Astrocyte (in vitro differentiated cells and primary cell): ENCODE results near the gene NWD2. TPM values are rescaled to one million over a fixed set of nuclear protein-coding genes. Genes with fewer than 3 reads are reported as not detected.

Experiments
- DNase-seq: peaks from one replicate; pipeline ENCODE4 v3.0.0-alpha.2; 2010; ENCODE audit warnings: low read depth
- FAIRE-seq: peaks from 2 replicates; lab custom pipeline; 2011; peaks lifted over from hg19 to GRCh38; lab: Jason Lieb, UNC
- H2AFZ ChIP-seq: 2 replicates; pipeline ENCODE4 v1.6.0; 2012; ENCODE audit warnings: low read depth, low read length, inconsistent platforms
- H3K27ac ChIP-seq: 2 replicates; pipeline ENCODE4 v1.5.1; 2011; ENCODE audit warnings: low read depth, low read length, inconsistent platforms
- H3K27me3 ChIP-seq: 2 replicates; pipeline ENCODE4 v1.6.0; 2011; ENCODE audit warnings: low read length, inconsistent platforms; ENCODE audit not compliant: insufficient read depth
- H3K36me3 ChIP-seq: 2 replicates; pipeline ENCODE4 v1.5.1; 2011; ENCODE audit warnings: low read length, inconsistent platforms; ENCODE audit not compliant: insufficient read depth
- H3K4me1 ChIP-seq: 2 replicates; pipeline ENCODE4 v1.5.1; 2011; ENCODE audit warnings: low read length, inconsistent platforms; ENCODE audit not compliant: insufficient read depth
- H3K4me2 ChIP-seq: 2 replicates; pipeline ENCODE4 v1.6.0; 2012; ENCODE audit warnings: low read length, inconsistent platforms
- H3K4me3 ChIP-seq: 2 replicates; pipeline ENCODE4 v1.5.1; 2011; ENCODE audit warnings: low read depth, mild to moderate bottlenecking, low read length, inconsistent platforms; ENCODE audit not compliant: insufficient read depth
- H3K79me2 ChIP-seq: 2 replicates; pipeline ENCODE4 v1.6.0; 2012; ENCODE audit warnings: mild to moderate bottlenecking, low read length, inconsistent platforms; ENCODE audit not compliant: insufficient read depth
- H3K9ac ChIP-seq: 2 replicates; pipeline ENCODE4 v1.6.0; 2012; ENCODE audit warnings: mild to moderate bottlenecking, low read length, inconsistent platforms
- H3K9me3 ChIP-seq: 2 replicates; pipeline ENCODE4 v1.5.1; 2012; ENCODE audit warnings: low read depth, mild to moderate bottlenecking, low read length, inconsistent platforms; ENCODE audit not compliant: insufficient read depth
- H4K20me1 ChIP-seq: 2 replicates; pipeline ENCODE4 v1.6.0; 2012; ENCODE audit warnings: low read length, inconsistent platforms; ENCODE audit not compliant: insufficient read depth
- H3K27ac Mint-ChIP-seq: one replicate; pipeline ENCODE4 v1.8.0; 2021; ENCODE audit warnings: mild to moderate bottlenecking, mixed read lengths; ENCODE audit not compliant: unreplicated experiment
- H3K27me3 Mint-ChIP-seq: one replicate; pipeline ENCODE4 v1.8.0; 2021; ENCODE audit warnings: low read depth, mixed read lengths; ENCODE audit not compliant: unreplicated experiment
- H3K36me3 Mint-ChIP-seq: one replicate; pipeline ENCODE4 v1.8.0; 2021; ENCODE audit warnings: low read depth, mixed read lengths; ENCODE audit not compliant: unreplicated experiment
- H3K4me1 Mint-ChIP-seq: one replicate; pipeline ENCODE4 v1.8.0; 2021; ENCODE audit warnings: low read depth, mixed read lengths; ENCODE audit not compliant: unreplicated experiment
- H3K4me3 Mint-ChIP-seq: one replicate; pipeline ENCODE4 v1.8.0; 2021; ENCODE audit warnings: mild to moderate bottlenecking, moderate library complexity, mixed read lengths; ENCODE audit not compliant: unreplicated experiment
- H3K9me3 Mint-ChIP-seq: one replicate; pipeline ENCODE4 v1.8.0; 2021; ENCODE audit warnings: mild to moderate bottlenecking, mixed read lengths; ENCODE audit not compliant: unreplicated experiment
- CTCF ChIP-seq: IDR thresholded peaks from 2 replicates; pipeline ENCODE4 v1.5.1; 2011; ENCODE audit warnings: low read depth, mild to moderate bottlenecking, inconsistent platforms, low read length, moderate library complexity; ENCODE audit not compliant: insufficient read depth
- EZH2 ChIP-seq: IDR thresholded peaks from 2 replicates; pipeline ENCODE4 v1.6.1; 2012; ENCODE audit warnings: mild to moderate bottlenecking, low read length, inconsistent platforms; ENCODE audit not compliant: insufficient read depth
- total RNA-seq: library from RNA; stranded (reverse); gene quantifications from 2 replicates; pipeline ENCODE4 v1.2.1, GENCODE V29; 2021

Gene NWD2
- total RNA-seq, 1 donor from 2014 or later = not detected

GRCh38 chr4:37445023-37445422 is 200.5 kb downstream of the NWD2 start:
- peaks cover 19% of the 10 kb centered on the region for H3K4me1 Mint-ChIP-seq
- no peaks in the 10 kb centered on the region for H3K36me3 Mint-ChIP-seq
- Histone ChIP-seq H4K20me1 (no peaks in the 10 kb centered on the region), H3K4me2 (no peak overlapping the region), H3K4me3 (no peak overlapping the region), H3K4me1 (no peaks in the 10 kb centered on the region), H2AFZ (no peak overlapping the region), H3K36me3 (no peaks in the 10 kb centered on the region), H3K9me3 (no peaks in the 10 kb centered on the region), H3K9ac (no peak overlapping the region), H3K27me3 (peaks cover 5% of the 10 kb centered on the region), H3K79me2 (no peaks in the 10 kb centered on the region), H3K27ac (no peak overlapping the region)
- H3K4me3 Mint-ChIP-seq = no peak overlapping the region
- no peak overlapping the region for H3K27ac Mint-ChIP-seq
- TF ChIP-seq EZH2 = no peak
- no peak for TF ChIP-seq CTCF
- FAIRE-seq (no peak), DNase-seq (no peak)
- peaks cover 3% of the 10 kb centered on the region for H3K9me3 Mint-ChIP-seq
- peaks cover 9% of the 10 kb centered on the region for H3K27me3 Mint-ChIP-seq

GRCh38 chr4:37446016-37446415 is 201.5 kb downstream of the NWD2 start:
- H3K9me3 Mint-ChIP-seq = peaks cover 3% of the 10 kb centered on the region
- Histone ChIP-seq H4K20me1 (no peaks in the 10 kb centered on the region), H3K4me2 (peak overlapping the region; percentile 32), H3K27ac (no peak overlapping the region), H3K4me3 (no peak overlapping the region), H3K27me3 (peaks cover 12% of the 10 kb centered on the region), H3K36me3 (no peaks in the 10 kb centered on the region), H3K9me3 (no peaks in the 10 kb centered on the region), H3K4me1 (no peaks in the 10 kb centered on the region), H3K9ac (no peak overlapping the region), H2AFZ (no peak overlapping the region), H3K79me2 (no peaks in the 10 kb centered on the region)
- peaks cover 19% of the 10 kb centered on the region for H3K4me1 Mint-ChIP-seq
- no peaks in the 10 kb centered on the region for H3K36me3 Mint-ChIP-seq
- H3K4me3 Mint-ChIP-seq = no peak overlapping the region
- DNase-seq (peak; percentile 53), FAIRE-seq (no peak)
- no peak for TF ChIP-seq EZH2
- TF ChIP-seq CTCF = no peak
- H3K27me3 Mint-ChIP-seq = peaks cover 16% of the 10 kb centered on the region
- no peak overlapping the region for H3K27ac Mint-ChIP-seq

- Mint-ChIP-seq H3K27ac (no peak overlapping the region), H3K4me3 (no peak overlapping the region), H3K4me1 (peaks cover 11% of the 10 kb centered on the region), H3K36me3 (no peaks in the 10 kb centered on the region), H3K9me3 (peaks cover 3% of the 10 kb centered on the region), H3K27me3 (peaks cover 26% of the 10 kb centered on the region)
- Histone ChIP-seq H3K36me3 (no peaks in the 10 kb centered on the region), H3K9ac (no peak overlapping the region), H3K9me3 (no peaks in the 10 kb centered on the region), H3K27me3 (peaks cover 12% of the 10 kb centered on the region), H3K4me2 (no peak overlapping the region), H3K4me1 (no peaks in the 10 kb centered on the region), H3K27ac (no peak overlapping the region), H3K4me3 (no peak overlapping the region), H2AFZ (no peak overlapping the region), H3K79me2 (no peaks in the 10 kb centered on the region), H4K20me1 (no peaks in the 10 kb centered on the region)
- FAIRE-seq (no peak), DNase-seq (no peak)
- TF ChIP-seq CTCF = no peak
- no peak for TF ChIP-seq EZH2
These were observed 203.3 kb downstream of the NWD2 start for GRCh38 chr4:37447886-37448285.
